Activated naive CD4-positive, alpha-beta T cell treated with anti-CD3 and anti-CD28 coated beads, Interleukin-2, amount 50 U/mL, for 72 hours (primary cell): ENCODE measurements around the gene ADARB1. TPM values are rescaled to one million over a fixed set of nuclear protein-coding genes. Genes with fewer than 3 reads are reported as not detected.
"Not testable (repeated sequence)": the region's sequence is repeated elsewhere in the genome, so short reads cannot be mapped to it uniquely, and the experiment has no call there.

Source experiments
- ATAC-seq, 2 donors: fragments of 150-1000 bp; cut with Tn5 transposase; 2 replicates each; pipeline ENCODE4 v1.10.0; 2021; ENCODE audit warnings: mild to moderate bottlenecking in 2 of 2, moderate library complexity in 2 of 2
- DNase-seq, 2 donors: peaks; one replicate each; pipeline ENCODE4 v3.0.0; 2021 to 2022; ENCODE audit warnings: low spot score in 2 of 2
- H3K27ac Mint-ChIP-seq, 2 donors: one replicate each; pipeline ENCODE4 v1.8.0; 2022; ENCODE audit warnings: mild to moderate bottlenecking in 2 of 2, mixed read lengths in 2 of 2
- H3K36me3 Mint-ChIP-seq, 2 donors: one replicate each; pipeline ENCODE4 v1.8.0; 2022; ENCODE audit warnings: mixed read lengths in 2 of 2
- H3K9me3 Mint-ChIP-seq, 2 donors: one replicate each; pipeline ENCODE4 v1.8.0; 2022; ENCODE audit warnings: mixed read lengths in 2 of 2
- total RNA-seq, 2 donors: library from RNA; stranded (reverse); gene quantifications; one replicate each; pipeline ENCODE4 v1.2.3, GENCODE V29; 2022

Gene ADARB1
- total RNA-seq, 2 donors from 2014 or later, result 24.4 to 37.4 TPM

DNA sequence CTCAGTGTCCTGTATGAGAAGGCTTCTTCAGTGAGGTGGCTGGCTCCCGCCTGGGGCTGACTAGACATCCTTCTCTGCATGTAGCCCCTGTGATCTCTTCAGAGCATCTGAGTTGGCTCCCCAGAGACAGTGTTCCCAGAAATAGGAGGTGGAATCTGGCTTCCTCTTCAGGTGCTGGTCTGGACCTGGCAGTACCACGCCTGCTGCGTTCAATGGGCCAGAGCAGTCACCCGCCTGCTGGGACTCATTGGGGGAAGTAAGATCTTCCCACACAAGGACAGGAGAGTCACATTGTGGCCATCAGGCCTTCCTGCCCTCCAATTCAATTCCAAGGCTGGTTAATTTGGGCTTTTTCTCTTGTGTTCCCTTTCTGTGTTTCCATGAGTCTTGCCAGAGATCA lies 51.0 kb downstream of the ADARB1 start:
- Mint-ChIP-seq H3K36me3 (peaks cover 0 to 3% of the 10 kb centered on the region in 2 donors), H3K27ac (no peak overlapping the region), H3K9me3 (no peaks in the 10 kb centered on the region)
- ATAC-seq, result no peak
- DNase-seq, result no peak

DNA sequence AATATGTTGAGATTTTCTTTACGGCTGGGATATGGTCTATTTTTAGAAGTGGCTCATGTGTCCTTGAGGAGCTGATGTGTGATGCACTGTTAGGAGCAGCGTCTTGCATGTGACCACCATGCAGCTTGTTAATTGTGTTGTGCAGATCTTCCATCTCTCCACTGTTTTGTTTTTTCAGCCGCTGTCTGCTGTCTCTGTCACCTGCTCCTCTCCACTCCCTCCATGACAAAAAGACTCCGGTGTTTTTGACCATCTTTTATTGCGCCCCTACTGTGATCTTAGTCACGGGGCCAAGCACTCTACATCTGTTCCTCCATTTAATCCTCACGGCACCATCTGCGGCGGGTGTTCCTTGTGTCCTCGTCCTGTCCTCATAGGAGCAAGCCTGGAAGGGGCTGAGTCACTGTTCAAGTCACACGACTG lies 51.8 kb downstream of the ADARB1 start:
- Mint-ChIP-seq H3K9me3 (no peaks in the 10 kb centered on the region), H3K36me3 (no peaks in the 10 kb centered on the region), H3K27ac (no peak overlapping the region)
- ATAC-seq (no peak), DNase-seq (no peak)

DNA sequence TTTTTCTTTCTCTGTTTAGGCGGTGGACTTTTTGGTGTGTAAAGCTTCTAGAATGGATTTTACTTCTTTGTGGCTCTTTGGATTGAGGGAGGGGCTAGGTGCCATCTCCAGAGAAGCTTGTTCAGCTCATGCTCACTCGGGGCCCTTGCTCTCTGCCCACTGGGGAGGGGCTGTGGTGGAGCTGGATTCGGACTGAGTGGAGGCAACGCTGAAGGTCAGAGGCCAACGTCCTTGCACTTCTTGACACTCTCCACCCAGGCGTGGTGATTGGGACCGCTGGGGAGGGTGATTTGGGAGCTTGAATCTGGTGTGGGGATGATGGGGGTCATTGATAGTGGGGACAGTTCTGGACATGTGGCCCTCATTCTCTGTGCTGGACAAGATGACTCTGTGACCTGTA lies 52.6 kb downstream of the ADARB1 start:
- DNase-seq (no peak), ATAC-seq (no peak)
- H3K27ac Mint-ChIP-seq, result no peak overlapping the region
- no peaks in the 10 kb centered on the region for H3K9me3 Mint-ChIP-seq
- no peaks in the 10 kb centered on the region for H3K36me3 Mint-ChIP-seq

DNA sequence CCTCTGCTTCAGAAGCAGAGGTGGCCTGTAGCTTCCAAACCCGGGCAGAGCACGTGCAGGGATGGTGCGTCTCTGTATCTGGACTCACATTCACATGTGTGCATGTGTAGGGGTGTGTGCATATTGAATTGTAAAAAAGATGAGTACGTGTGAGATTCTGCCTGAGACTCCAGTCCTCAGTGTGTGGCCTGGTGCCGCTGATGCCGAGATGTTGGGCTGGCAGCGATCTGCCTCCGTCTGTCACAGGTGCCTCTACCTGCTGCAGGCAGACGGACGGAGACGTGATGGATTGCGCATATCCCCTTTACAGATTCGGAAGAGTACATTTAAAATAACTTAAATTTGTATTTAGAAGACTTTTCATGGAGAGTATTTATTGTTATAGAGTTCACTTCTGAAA lies 53.6 kb downstream of the ADARB1 start:
- no peaks in the 10 kb centered on the region for H3K9me3 Mint-ChIP-seq
- ATAC-seq (no peak), DNase-seq (no peak)
- no peaks in the 10 kb centered on the region for H3K36me3 Mint-ChIP-seq
- H3K27ac Mint-ChIP-seq, result no peak overlapping the region

DNA sequence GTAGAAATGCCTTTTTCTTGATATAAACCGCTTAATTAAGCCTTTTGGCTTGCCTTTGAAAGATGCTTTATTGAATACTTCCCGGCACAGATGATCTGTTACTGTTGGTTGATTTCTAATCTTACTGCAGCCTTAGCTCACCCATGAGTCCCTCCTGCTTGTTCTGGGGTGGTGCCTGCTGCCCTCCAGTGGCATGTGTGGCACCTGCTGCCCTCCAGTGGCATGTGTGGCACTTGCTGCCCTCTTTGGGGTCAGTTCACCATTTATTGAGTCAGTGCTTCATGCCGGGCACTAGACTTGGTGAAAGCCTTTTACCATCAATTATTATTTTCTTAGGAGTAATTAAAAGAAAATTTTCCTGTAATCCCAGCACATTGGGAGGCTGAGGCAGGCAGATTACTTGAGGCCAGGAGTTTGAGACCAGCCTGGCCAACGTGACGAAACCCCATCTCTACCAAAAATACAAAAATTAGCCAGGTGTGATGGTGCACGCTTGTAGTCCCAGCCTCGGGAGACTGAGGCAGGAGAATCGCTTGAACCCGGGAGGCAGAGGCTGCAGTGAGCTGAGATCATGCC lies 54.3 kb downstream of the ADARB1 start:
- Mint-ChIP-seq H3K9me3 (no peaks in the 10 kb centered on the region), H3K36me3 (no peaks in the 10 kb centered on the region), H3K27ac (no peak overlapping the region)
- ATAC-seq, result peak; percentile 94 to 98
- DNase-seq, result peak; percentile 63 to 76

DNA sequence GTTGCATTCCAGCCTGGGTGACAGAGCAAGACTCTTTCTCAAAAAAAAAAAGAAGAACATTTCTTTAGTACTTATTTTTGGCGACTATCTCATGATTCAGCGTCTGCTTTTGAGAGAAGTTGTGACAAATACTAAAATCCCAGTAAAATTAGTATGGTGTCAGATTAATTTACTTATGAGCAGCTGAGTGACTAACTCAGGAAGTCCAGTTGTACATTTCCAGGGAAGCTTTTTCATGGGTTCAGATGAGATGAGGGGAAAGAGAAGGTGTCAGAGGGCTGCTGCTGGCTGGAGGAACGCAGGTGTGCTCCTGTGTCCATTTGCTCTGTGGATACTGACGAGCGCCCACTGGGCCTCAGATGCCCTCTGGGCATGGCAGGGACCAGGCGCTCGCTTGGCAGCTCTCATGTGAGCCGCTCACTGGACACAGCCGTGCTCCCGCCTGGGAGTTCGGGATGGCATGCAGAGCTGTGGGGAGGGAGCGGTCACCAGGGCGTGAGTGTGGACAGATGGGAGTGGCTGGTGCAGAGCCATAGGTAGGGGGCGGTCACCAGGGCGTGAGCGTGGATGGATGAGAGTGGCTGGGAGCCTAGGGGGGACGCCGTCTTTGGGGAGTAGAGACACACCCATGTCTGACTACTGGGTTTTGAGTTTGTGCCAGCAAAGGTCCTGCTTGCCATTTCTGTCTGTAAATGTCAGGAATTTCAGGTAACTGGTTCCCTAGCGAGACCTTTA lies 55.0 kb downstream of the ADARB1 start:
- DNase-seq (no peak), ATAC-seq (no peak)
- Mint-ChIP-seq H3K9me3 (no peaks in the 10 kb centered on the region), H3K27ac (peak overlapping the region in 1 of 2 donors; percentile 78), H3K36me3 (no peaks in the 10 kb centered on the region)

DNA sequence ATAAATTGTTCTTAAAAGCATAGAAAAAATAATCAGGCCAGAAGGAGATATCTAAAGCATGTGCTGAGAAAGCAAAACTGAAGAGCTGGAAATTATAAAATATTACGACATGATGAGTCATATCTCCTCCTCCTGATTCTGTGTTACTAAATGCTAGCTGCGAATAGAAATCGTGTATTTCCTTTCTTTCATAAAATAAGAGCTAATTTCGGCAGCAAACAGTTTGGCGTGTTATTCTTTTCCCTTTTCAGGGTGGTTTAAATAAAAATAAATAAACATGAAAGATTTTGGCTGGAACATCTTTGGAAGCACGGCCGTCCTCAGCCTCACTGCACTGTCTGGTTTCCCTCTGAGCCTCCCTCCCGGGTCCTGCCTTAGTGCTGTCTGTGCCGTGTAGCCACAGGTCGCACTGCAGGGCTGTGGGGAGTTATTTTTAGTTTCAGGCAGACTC lies 56.0 kb downstream of the ADARB1 start:
- Mint-ChIP-seq H3K36me3 (no peaks in the 10 kb centered on the region), H3K27ac (no peak overlapping the region), H3K9me3 (no peaks in the 10 kb centered on the region)
- no peak for DNase-seq
- ATAC-seq, result peak in 1 of 2 donors; percentile 49

DNA sequence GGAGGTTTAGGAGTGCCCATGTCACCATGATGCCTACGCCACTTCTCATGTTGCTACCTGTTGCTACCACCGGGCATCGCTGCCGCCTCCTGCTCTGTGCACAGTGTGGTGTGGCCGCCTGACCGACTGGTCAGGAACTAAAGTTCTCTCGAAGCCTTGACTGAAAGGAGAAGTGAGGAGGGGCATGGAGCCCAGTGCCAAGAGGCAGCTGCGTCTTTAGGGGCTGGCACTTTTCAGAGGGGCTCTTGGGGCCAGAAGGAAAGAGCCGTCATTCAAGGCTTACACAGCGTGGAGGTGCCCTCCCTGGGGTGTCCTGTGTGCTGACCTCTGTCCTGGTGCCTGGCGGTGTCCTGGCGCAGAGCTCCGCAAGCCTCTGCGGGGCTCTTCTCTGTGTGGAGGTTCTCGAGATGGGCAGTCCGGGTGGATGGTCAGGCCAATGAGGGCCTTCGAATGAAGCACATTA lies 57.2 kb downstream of the ADARB1 start:
- no peak overlapping the region for H3K27ac Mint-ChIP-seq
- H3K36me3 Mint-ChIP-seq, result no peaks in the 10 kb centered on the region
- no peak for ATAC-seq
- H3K9me3 Mint-ChIP-seq, result no peaks in the 10 kb centered on the region
- no peak for DNase-seq

DNA sequence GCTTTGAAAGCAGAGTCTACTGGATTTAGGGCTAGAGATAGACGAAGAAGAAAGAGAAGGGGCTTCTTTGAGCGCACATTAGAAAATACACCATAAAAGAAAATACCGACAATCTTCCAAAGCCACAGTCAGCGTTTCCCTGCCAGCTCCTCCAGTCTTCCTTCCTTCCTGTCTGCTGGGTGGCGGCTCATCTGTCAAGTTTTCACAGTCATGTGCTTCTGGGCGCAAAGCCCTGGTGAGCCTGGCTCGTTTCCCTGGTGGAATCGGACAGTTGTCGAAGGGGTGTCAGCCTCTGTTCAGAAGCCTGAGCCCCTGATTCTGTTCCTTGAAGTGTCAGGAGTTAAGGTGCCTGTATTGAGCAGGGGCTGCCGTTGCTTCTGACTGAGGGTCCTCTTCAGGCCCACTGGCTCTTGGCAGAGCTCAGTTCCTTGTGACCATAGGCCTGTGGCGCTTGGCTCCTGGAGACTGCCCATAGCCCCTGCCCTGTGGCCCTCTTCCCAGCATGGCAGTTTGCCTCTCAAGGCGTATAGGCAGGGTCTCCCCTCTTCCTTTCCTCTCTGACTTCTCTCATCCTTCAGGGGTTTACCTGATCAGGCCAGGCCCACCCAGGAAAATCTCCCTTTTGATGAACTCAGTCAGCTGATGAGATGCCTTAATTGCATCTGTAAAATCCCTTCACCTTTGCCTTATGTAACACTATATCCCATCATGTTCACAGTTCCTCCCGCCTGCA lies 58.6 kb downstream of the ADARB1 start:
- no peak for DNase-seq
- ATAC-seq, result no peak
- Mint-ChIP-seq H3K9me3 (no peaks in the 10 kb centered on the region), H3K27ac (peak overlapping the region in 1 of 2 donors; percentile 25), H3K36me3 (no peaks in the 10 kb centered on the region)

DNA sequence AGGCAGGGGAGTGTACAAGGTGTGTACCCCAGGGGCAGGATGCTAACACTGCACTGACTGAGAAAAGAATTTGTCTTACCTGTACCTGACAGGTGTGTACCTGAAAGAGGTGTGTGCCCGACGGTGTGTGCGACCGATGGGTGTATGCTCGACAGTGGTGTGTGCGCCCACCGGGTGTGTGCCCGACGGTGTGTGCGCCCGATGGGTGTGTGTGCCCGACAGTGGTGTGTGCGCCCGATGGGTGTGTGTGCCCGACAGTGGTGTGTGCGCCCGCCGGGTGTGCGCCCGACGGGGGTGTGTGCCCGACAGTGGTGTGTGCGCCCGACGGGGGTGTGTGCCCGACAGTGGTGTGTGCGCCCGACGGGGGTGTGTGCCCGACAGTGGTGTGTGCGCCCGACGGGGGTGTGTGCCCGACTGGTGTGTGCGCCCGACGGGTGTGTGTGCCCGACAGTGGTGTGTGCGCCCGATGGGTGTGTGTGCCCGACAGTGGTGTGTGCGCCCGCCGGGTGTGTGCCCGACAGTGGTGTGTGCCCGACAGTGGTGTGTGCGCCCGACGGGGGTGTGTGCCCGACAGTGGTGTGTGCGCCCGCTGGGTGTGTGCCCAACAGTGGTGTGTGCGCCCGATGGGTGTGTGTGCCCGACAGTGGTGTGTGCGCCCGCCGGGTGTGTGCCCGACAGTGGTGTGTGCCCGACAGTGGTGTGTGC lies 59.3 kb downstream of the ADARB1 start:
- H3K9me3 Mint-ChIP-seq, H3K36me3 Mint-ChIP-seq, ATAC-seq, DNase-seq, H3K27ac Mint-ChIP-seq: not testable (repeated sequence)

DNA sequence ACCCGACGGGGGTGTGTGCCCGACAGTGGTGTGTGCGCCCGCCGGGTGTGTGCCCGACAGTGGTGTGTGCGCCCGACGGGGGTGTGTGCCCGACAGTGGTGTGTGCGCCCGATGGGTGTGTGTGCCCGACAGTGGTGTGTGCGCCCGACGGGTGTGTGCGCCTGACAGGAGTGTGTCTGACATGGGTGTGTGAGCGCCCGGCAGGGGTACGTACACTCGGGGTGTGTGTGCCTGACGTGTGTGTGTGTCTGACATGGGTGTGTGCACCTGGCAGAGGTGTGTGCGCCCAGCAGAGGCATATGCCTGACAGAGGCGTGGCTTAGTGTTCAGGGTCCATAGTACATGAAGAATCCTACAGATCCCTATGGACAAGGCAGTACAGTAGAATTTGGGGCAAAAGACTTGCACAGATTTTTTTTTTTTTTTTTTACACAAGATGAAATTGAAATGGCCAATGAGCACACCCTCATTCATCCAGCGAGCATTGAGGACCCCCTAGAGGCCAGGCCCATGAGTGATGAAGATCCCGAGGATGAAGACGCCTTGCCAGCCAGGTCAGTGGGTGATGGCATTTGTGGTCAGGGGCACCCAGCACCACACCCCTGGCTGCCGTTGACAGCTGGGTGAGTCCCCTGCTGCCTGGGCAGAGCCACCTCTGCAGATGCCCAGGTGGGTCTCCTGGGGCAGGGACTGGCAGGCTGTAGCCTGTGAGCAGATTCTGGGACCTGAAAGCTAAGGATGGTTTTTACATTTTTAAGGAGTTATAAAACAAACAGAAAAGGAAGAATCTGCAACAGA lies 60.1 kb downstream of the ADARB1 start:
- DNase-seq, result no peak
- Mint-ChIP-seq H3K36me3 (peaks cover 0 to 3% of the 10 kb centered on the region in 2 donors), H3K27ac (no peak overlapping the region), H3K9me3 (no peaks in the 10 kb centered on the region)
- no peak for ATAC-seq

DNA sequence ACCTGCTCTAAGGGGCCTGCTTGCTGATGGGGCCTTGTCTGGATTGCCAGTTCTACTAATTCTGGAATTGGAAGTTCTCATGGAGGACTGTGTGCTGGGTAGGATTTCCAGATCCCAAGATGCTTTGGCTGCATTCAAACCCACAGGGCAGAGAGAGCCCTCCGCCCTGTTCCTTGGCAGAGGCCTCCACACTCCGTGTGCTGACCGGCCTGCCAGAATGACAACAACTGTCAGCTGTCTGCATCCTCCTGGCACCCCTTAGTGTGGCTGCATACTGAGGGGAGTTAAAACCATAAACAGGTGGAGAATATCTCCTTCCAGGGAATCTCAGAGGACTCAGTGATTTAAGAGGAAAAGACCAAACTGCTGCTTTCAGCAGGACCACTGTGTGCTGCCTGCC lies 60.7 kb downstream of the ADARB1 start:
- Mint-ChIP-seq H3K36me3 (peaks cover 0 to 4% of the 10 kb centered on the region in 2 donors), H3K9me3 (no peaks in the 10 kb centered on the region), H3K27ac (no peak overlapping the region)
- ATAC-seq (no peak), DNase-seq (no peak)

DNA sequence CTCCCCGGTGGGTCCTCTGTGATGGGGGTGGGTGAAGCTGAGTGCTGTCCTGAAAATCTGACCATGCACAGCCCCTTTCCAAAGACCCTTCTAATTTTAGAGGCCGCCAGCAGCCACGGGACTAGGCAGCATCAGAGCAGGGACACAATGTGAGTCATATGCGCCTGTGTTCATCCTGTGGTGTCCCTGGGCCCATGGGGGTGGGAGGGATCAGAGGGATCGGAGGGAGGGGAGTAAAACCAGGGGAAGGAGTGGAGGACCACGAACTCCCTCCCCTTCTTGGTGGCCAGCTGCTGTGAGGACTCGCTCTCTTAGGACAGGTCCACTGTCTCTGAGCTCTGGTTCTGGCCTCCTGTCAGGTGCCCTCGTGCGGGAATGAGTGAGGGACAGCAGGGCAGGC lies 61.5 kb downstream of the ADARB1 start:
- Mint-ChIP-seq H3K27ac (no peak overlapping the region), H3K36me3 (peaks cover 0 to 4% of the 10 kb centered on the region in 2 donors), H3K9me3 (no peaks in the 10 kb centered on the region)
- no peak for DNase-seq
- ATAC-seq, result no peak

DNA sequence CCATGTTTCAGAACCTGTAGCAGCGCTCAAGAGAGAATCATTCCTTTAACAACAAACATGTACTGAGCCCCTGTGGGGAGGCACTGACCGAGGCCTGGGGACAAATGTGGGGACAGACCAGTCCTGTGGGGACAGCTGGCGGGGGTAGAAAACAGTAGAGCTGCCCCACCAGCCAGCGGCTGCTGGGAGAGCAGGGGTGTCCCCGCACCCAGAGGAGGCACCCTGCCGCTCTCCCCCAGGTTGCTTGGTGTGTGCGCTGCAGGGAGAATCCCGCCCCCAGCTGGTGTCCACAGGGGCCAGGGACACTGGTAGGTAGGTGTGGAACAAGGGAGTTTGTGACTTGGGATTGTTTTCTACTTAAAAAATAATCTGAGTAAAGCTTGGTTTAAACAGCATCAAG lies 62.1 kb downstream of the ADARB1 start:
- no peak for ATAC-seq
- Mint-ChIP-seq H3K9me3 (no peaks in the 10 kb centered on the region), H3K36me3 (peaks cover 0 to 4% of the 10 kb centered on the region in 2 donors), H3K27ac (no peak overlapping the region)
- no peak for DNase-seq

DNA sequence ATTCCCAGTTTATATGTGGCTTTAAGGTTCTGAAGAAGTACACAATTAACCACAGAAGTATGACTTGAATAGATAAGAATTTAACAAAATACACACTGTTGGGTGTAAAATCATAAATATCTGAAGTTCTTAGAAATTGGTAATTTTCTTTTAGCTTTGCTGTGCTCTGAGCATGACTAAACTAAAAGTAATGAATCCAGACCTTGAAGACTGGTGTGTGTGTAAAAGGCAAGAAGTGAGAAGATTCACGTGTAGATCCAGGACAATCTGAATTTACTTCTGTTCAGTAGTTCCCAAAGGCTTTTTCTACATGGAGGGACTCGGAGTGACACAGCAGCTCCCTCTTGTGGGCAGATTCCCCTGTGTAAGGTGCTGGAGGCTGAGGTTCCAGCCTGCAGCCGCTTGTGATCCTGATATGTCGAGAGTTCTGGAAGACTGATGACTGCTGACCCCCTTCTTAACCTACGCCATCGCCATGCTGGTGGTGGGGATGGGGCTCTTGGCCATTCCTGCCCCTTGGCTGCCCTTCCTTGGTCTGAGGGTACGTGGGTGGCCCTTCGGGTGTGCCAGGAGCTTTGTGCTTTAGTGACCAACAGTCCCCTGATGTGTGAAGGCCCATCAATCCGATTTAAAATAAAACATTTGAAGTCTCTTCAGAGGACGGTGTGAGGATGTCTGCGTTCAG lies 62.7 kb downstream of the ADARB1 start:
- peaks cover 0 to 4% of the 10 kb centered on the region in 2 donors for H3K36me3 Mint-ChIP-seq
- ATAC-seq, result peak; percentile 61 to 64

DNA sequence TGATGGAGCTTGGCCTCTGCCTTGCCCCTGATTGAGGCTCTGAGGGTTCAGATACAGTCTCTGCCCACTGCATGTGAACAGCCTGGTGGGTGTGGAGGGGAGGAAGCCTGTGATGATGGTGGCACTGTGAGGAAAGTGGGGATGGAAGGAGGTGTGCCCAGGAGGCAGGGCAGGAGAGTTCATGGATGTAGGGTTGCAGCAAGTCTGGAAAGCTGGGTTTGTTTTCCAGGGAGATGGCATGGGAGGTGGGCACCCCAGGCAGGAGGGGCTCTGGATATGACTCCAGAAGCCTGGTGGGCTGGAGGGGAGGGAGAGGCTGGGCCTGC lies 63.2 kb downstream of the ADARB1 start:
- ATAC-seq, result no peak

More for the DNA sequence above, 62.7 kb downstream of the ADARB1 start:
- Mint-ChIP-seq H3K9me3 (no peaks in the 10 kb centered on the region), H3K27ac (peak overlapping the region in 1 of 2 donors; percentile 43)
- peak in 1 of 2 donors; percentile 76 for DNase-seq

More for the DNA sequence above, 63.2 kb downstream of the ADARB1 start:
- Mint-ChIP-seq H3K27ac (peak overlapping the region in 1 of 2 donors; percentile 43), H3K9me3 (no peaks in the 10 kb centered on the region), H3K36me3 (peaks cover 0 to 4% of the 10 kb centered on the region in 2 donors)
- no peak for DNase-seq
